HCT116 (cell line): ENCODE data around the gene SCN10A.

Experiments
- EZH2 ChIP-seq: fragments of 200-600 bp; sonication (generic); IDR thresholded peaks from 2 replicates; pipeline ENCODE4 v1.6.1; 2017; ENCODE audit warnings: antibody characterized with exemption, mixed run types
- EZH2phosphoT487 ChIP-seq: fragments of 200-600 bp; IDR thresholded peaks from 2 replicates; pipeline ENCODE4 v1.6.1; 2018; ENCODE audit warnings: antibody characterized with exemption, borderline replicate concordance
- JUND ChIP-seq: IDR thresholded peaks from 2 replicates; pipeline ENCODE4 v1.6.1; 2012
- MAX ChIP-seq: IDR thresholded peaks from 2 replicates; pipeline ENCODE4 v1.6.1; 2012
- RAD21 ChIP-seq: IDR thresholded peaks from 2 replicates; pipeline ENCODE4 v1.6.1; 2012; ENCODE audit warnings: low read depth, mild to moderate bottlenecking
- SP1 ChIP-seq: IDR thresholded peaks from 2 replicates; pipeline ENCODE4 v1.6.1; 2012; ENCODE audit warnings: low read depth
- TF ChIP-seq, protein P1 (sequence below), 3 experiments: fragments of 200-600 bp in 1 of 3; sonication (generic) in 1 of 3; IDR thresholded peaks in 2 of 3; conservative IDR thresholded peaks in 1 of 3; 2 replicates each; pipeline ENCODE4 v1.5.1; 2012 to 2017; ENCODE audit warnings: low read depth in 2 of 3, low read length in 2 of 3, antibody characterized with exemption in 1 of 3, borderline replicate concordance in 1 of 3, control low read depth in 1 of 3, mild to moderate bottlenecking in 1 of 3, mixed read lengths in 1 of 3, mixed run types in 1 of 3, moderate library complexity in 1 of 3; ENCODE audit not compliant: insufficient read depth in 1 of 3

GRCh38 chr3:38763569-38763968 is 52.4 kb downstream of the SCN10A start:
- TF ChIP-seq SP1 (no peak), JUND (no peak), RAD21 (no peak), EZH2 (no peak), EZH2phosphoT487 (no peak), MAX (no peak)
- TF ChIP-seq, protein P1, sequence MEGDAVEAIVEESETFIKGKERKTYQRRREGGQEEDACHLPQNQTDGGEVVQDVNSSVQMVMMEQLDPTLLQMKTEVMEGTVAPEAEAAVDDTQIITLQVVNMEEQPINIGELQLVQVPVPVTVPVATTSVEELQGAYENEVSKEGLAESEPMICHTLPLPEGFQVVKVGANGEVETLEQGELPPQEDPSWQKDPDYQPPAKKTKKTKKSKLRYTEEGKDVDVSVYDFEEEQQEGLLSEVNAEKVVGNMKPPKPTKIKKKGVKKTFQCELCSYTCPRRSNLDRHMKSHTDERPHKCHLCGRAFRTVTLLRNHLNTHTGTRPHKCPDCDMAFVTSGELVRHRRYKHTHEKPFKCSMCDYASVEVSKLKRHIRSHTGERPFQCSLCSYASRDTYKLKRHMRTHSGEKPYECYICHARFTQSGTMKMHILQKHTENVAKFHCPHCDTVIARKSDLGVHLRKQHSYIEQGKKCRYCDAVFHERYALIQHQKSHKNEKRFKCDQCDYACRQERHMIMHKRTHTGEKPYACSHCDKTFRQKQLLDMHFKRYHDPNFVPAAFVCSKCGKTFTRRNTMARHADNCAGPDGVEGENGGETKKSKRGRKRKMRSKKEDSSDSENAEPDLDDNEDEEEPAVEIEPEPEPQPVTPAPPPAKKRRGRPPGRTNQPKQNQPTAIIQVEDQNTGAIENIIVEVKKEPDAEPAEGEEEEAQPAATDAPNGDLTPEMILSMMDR (IDR thresholded peaks at IDR 0.05 in 2 of 3, conservative IDR thresholded peaks at IDR 0.05 in 1 of 3; ENCODE audit: borderline replicate concordance in 1 of 3, insufficient read depth in 1 of 3, low read depth in 2 of 3, low read length in 2 of 3): peak in 1 of 3 experiments; percentile 11; a peak in 1 of 6 replicates
